HepG2 (cell line): ENCODE data around the gene CCDC57. TPM values are rescaled to one million over a fixed set of nuclear protein-coding genes. Genes with fewer than 3 reads are reported as not detected.

Experiments used
- ATAC-seq: fragments of 200-7000 bp; cut with Tn5 transposase; 3 replicates; pipeline ENCODE4 v1.9.1; 2020; ENCODE audit warnings: mild to moderate bottlenecking, moderate library complexity
- BruUV-seq: library from RNA; stranded (reverse); fragments of 400-500 nt; replicated peaks from 2 replicates; lab custom pipeline; 2021; lab: Mats Ljungman, UMichigan
- CTCF ChIA-PET: fragments of 300-600 bp; formaldehyde crosslinking; extraction: SDS; loops from one replicate; lab custom pipeline; 2021; ENCODE audit warnings: low total read pairs, inconsistent platforms, low intra/inter-chr PET ratio; lab: Yijun Ruan, JAX
- POLR2A ChIA-PET: fragments of 350-600 bp; sonication (Branson Sonifier 250); formaldehyde crosslinking; loops from one replicate; lab custom pipeline; 2020; ENCODE audit warnings: antibody characterized with exemption, inconsistent platforms; lab: Yijun Ruan, JAX
- DNase-seq: peaks from one replicate; pipeline ENCODE4 v3.0.0-alpha.2; 2015; ENCODE audit warnings: low spot score
- FAIRE-seq: peaks from 3 replicates; lab custom pipeline; 2011; peaks lifted over from hg19 to GRCh38; lab: Jason Lieb, UNC
- H2AFZ ChIP-seq: one replicate; pipeline ENCODE4 v1.6.1; 2011; ENCODE audit warnings: low read length, inconsistent platforms
- H3K27ac ChIP-seq: fragments of 300-600 bp; 3 replicates; pipeline ENCODE4 v1.8.0; 2011; ENCODE audit warnings: mixed run types, mild to moderate bottlenecking, mixed read lengths, low read length, inconsistent platforms; ENCODE audit not compliant: insufficient read depth; ENCODE audit errors: extremely low read length
- H3K27me3 ChIP-seq, 2 experiments: fragments of 200-600 bp in 1 of 2; 2 replicates in 1 of 2; 3 replicates in 1 of 2; pipeline versions ENCODE4 v1.6.0 to v1.8.0; 2011; ENCODE audit warnings: low read length in 2 of 2, mild to moderate bottlenecking in 2 of 2, moderate library complexity in 2 of 2, inconsistent platforms in 1 of 2; ENCODE audit not compliant: insufficient read depth in 2 of 2, control insufficient read depth in 1 of 2
- H3K36me3 ChIP-seq, 2 experiments: fragments of 200-600 bp in 1 of 2; replicated peaks in 1 of 2; 2 replicates in 1 of 2; 3 replicates in 1 of 2; pipeline versions ENCODE4 v1.5.1 to v1.8.0; 2011; ENCODE audit warnings: low read length in 2 of 2, inconsistent platforms in 1 of 2; ENCODE audit not compliant: insufficient read depth in 2 of 2, control insufficient read depth in 1 of 2
- H3K4me1 ChIP-seq: 2 replicates; pipeline ENCODE4 v1.5.1; 2012; ENCODE audit warnings: low read length, inconsistent platforms; ENCODE audit not compliant: insufficient read depth
- H3K4me2 ChIP-seq: 2 replicates; pipeline ENCODE4 v1.6.0; 2011; ENCODE audit warnings: low read depth, low read length, inconsistent platforms
- H3K4me3 ChIP-seq, 3 experiments: fragments of 200-600 bp in 1 of 3; sonication (generic), shearing (Covaris generic) in 1 of 3; replicated peaks in 1 of 3; 2 replicates each; pipeline ENCODE4 v1.5.1; 2011 to 2016; ENCODE audit warnings: low read length in 3 of 3, inconsistent platforms in 2 of 3, low read depth in 2 of 3, mild to moderate bottlenecking in 2 of 3, control low read depth in 1 of 3, mixed read lengths in 1 of 3; ENCODE audit not compliant: insufficient read depth in 1 of 3
- H3K79me2 ChIP-seq: one replicate; pipeline ENCODE4 v1.6.1; 2011; ENCODE audit warnings: low read length, inconsistent platforms; ENCODE audit not compliant: insufficient read depth
- H3K9ac ChIP-seq: 2 replicates; pipeline ENCODE4 v1.6.0; 2011; ENCODE audit warnings: mild to moderate bottlenecking, low read depth, low read length, inconsistent platforms; ENCODE audit not compliant: insufficient read depth
- H3K9me3 ChIP-seq: 2 replicates; pipeline ENCODE4 v1.5.1; 2012; ENCODE audit warnings: mild to moderate bottlenecking, low read length
- H4K20me1 ChIP-seq: 2 replicates; pipeline ENCODE4 v1.6.0; 2011; ENCODE audit warnings: inconsistent platforms, mild to moderate bottlenecking, low read length, moderate library complexity; ENCODE audit not compliant: insufficient read depth
- ATAD3A ChIP-seq: sonication (generic); formaldehyde crosslinking; IDR thresholded peaks from 2 replicates; pipeline ENCODE4 v1.4.0; 2020; ENCODE audit warnings: missing genetic modification reagents
- CBX1 ChIP-seq: IDR thresholded peaks from one replicate; pipeline ENCODE4 v1.6.1; 2016; ENCODE audit warnings: antibody characterized with exemption, low read depth
- CCAR2 ChIP-seq: fragments of 200-400 bp; formaldehyde crosslinking; optimal IDR thresholded peaks from 2 replicates; pipeline ENCODE3; 2018; ENCODE audit warnings: low read depth, mild to moderate bottlenecking, low read length, moderate library complexity
- CENPT ChIP-seq: sonication (generic); formaldehyde crosslinking; IDR thresholded peaks from 2 replicates; pipeline ENCODE4 v1.8.0; 2022; ENCODE audit warnings: low read depth, mild to moderate bottlenecking, moderate library complexity, missing genetic modification reagents
- ETV5 ChIP-seq: IDR thresholded peaks from 2 replicates; pipeline ENCODE4 v1.6.1; 2018; ENCODE audit warnings: missing biosample characterization, missing genetic modification reagents, inconsistent platforms, borderline replicate concordance
- KDM3A ChIP-seq: IDR thresholded peaks from 2 replicates; pipeline ENCODE4 v1.6.1; 2018; ENCODE audit warnings: low read depth, missing compliant biosample characterization
- NR1H2 ChIP-seq: sonication (generic); formaldehyde crosslinking; IDR thresholded peaks from 2 replicates; pipeline ENCODE4 v1.8.1; 2022; ENCODE audit warnings: low read depth, missing genetic modification reagents, borderline replicate concordance
- PPARG ChIP-seq: conservative IDR thresholded peaks from 2 replicates; pipeline ENCODE4 v1.6.1; 2016; ENCODE audit warnings: missing biosample characterization, missing genetic modification reagents
- RNF2 ChIP-seq: fragments of 450-650 bp; conservative IDR thresholded peaks from 2 replicates; pipeline ENCODE4 v1.6.1; 2016; ENCODE audit warnings: low read depth
- SMYD3 ChIP-seq: sonication (generic); formaldehyde crosslinking; IDR thresholded peaks from 2 replicates; pipeline ENCODE4 v1.8.1; 2023; ENCODE audit warnings: mild to moderate bottlenecking, missing genetic modification reagents
- TARDBP ChIP-seq: sonication (generic); formaldehyde crosslinking; IDR thresholded peaks from 2 replicates; pipeline ENCODE4 v1.8.0; 2022; ENCODE audit warnings: mild to moderate bottlenecking, missing genetic modification reagents
- TCF7L2 ChIP-seq: IDR thresholded peaks from 2 replicates; pipeline ENCODE4 v1.6.1; 2011; ENCODE audit warnings: mild to moderate bottlenecking, low read depth, low read length, moderate library complexity
- TMF1 ChIP-seq: sonication (generic); formaldehyde crosslinking; IDR thresholded peaks from 2 replicates; pipeline ENCODE4 v1.8.1; 2022; ENCODE audit warnings: low read depth, missing genetic modification reagents
- ZMAT3 ChIP-seq: sonication (generic); formaldehyde crosslinking; conservative IDR thresholded peaks from 2 replicates; pipeline ENCODE4 v1.7.0; 2021; ENCODE audit warnings: missing genetic modification reagents
- ZNF317 ChIP-seq: sonication (generic); formaldehyde crosslinking; IDR thresholded peaks from 2 replicates; pipeline ENCODE4 v1.5.0; 2020; ENCODE audit warnings: mild to moderate bottlenecking, missing genetic modification reagents
- ZNF432 ChIP-seq: sonication (generic); formaldehyde crosslinking; IDR thresholded peaks from 2 replicates; pipeline ENCODE4 v1.5.0; 2020; ENCODE audit warnings: missing genetic modification reagents, mild to moderate bottlenecking, borderline replicate concordance
- WGBS: methylation state at CpG from one replicate; pipeline ENCODE4 v1.1.6; 2017; ENCODE audit warnings: low lambda C conversion rate; 5-methylcytosine and 5-hydroxymethylcytosine counted together
- in situ Hi-C: cut with HindIII; loops from 2 replicates; pipeline ENCODE4 v1.10.0; 2017; ENCODE audit warnings: low pct_unique_long_range_greater_than_20kb; ENCODE audit not compliant: extremely low pct_ligation_motif_present
- intact Hi-C: fragments of 100-400 bp; cut with micrococcal nuclease; formaldehyde crosslinking; loops from one replicate; pipeline ENCODE4 v1.10.0; 2022; ENCODE audit not compliant: unreplicated experiment
- polyA plus RNA-seq, 8 experiments: library from polyadenylated mRNA; depleted of rRNA in 3 of 8; stranded (reverse) in 7 of 8; unstranded in 1 of 8; fragments of >200 nt; fragmentation: Illumina TruSeq in 4 of 8; extraction: Trizol in 4 of 8; gene quantifications; 2 replicates each; pipeline versions ENCODE4 v1.2.1 to v1.2.3, GENCODE V29; 2011 to 2016; ENCODE audit warnings: low read depth in 4 of 8, missing spikeins in 1 of 8, mixed read lengths in 1 of 8; ENCODE audit not compliant: insufficient read depth in 1 of 8
- total RNA-seq, 5 experiments: library from RNA; depleted of rRNA; stranded (reverse); fragments of >200 nt; fragmentation: Illumina TruSeq; extraction: Trizol; gene quantifications; 2 replicates each; pipeline ENCODE4 v1.2.3, GENCODE V29; 2016; ENCODE audit warnings: low read depth in 1 of 5
- TF ChIP-seq, protein P1 (sequence below): IDR thresholded peaks from 2 replicates; pipeline ENCODE4 v1.6.1; 2016
- TF ChIP-seq, protein P2 (sequence below): sonication (generic); formaldehyde crosslinking; IDR thresholded peaks from 2 replicates; pipeline ENCODE4 v1.4.0; 2020; ENCODE audit warnings: mild to moderate bottlenecking, missing genetic modification reagents, borderline replicate concordance

The CCDC57 gene
- total and polyA plus RNA-seq, 2 of the 13 experiments (the other 11 are each of a cell fraction or from before 2014, with no cell fraction given) = 59.3 to 59.9 TPM

DNA sequence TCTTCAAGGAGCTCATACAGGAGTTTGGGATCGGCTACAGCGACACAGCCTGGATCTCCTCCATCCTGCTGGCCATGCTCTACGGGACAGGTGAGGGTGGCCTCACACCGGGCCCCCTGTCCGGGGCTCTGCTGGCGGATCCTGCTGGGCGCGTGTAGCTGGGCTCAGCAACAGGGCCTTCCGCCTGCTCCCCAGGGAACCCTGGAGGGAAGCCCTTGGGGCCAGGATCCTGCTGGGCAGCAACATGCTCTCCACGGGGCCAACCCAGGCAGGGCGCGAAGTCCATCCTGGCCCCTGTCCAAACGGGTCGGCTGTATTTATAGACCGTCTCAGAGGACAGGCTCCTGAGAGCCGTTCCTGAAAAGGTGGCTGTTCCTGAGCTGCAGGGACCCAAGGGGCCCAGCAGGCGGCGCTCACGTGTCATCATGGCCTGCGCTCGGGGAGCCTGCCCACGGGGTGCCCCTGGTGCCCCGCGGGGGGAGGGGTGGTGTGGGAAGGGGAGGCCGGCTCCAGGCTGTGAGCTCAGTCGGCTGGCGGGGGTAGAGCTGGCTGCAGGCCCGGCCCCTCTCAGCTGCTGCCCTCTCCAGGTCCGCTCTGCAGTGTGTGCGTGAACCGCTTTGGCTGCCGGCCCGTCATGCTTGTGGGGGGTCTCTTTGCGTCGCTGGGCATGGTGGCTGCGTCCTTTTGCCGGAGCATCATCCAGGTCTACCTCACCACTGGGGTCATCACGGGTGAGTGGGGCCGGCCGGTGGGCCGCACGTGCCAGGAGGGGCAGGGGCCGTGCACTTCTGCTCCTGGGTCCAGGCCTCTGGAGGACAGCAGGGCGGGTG is 23.7 kb upstream of the CCDC57 start:
- BruUV-seq = no TSS peak
- Histone ChIP-seq H3K4me3 (peak overlapping the region in 1 of 3 experiments; percentile 27; a peak in 1 of 6 replicates), H3K36me3 (peaks cover 35 to 44% of the 10 kb centered on the region in 2 experiments), H3K79me2 (peaks cover 55% of the 10 kb centered on the region), H3K4me1 (peaks cover 94% of the 10 kb centered on the region), H3K27me3 (no peaks in the 10 kb centered on the region; a peak in 1 of 5 replicates), H3K9me3 (no peaks in the 10 kb centered on the region), H2AFZ (no peak overlapping the region), H3K9ac (peak overlapping the region; percentile 16; the same call in 1 of the 2 replicates), H3K4me2 (no peak overlapping the region; the same call in 1 of the 2 replicates), H3K27ac (peak overlapping the region; percentile 59), H4K20me1 (peaks cover 100% of the 10 kb centered on the region)
- in situ Hi-C loops = no loop called here
- ChIA-PET CTCF (interaction anchor here (0.7 to 1.2 kb wide), 4 partner anchors 30 to 85 kb away, joined by 3 to 7 read pairs (median 3); no protein-coding TSS in a partner anchor), POLR2A (interaction anchor here (0.7 to 2.6 kb wide), 22 partner anchors 8 to 245 kb away, joined by 3 to 23 read pairs (median 5); partner anchors contain the start of genes CCDC57 and CD7)
- FAIRE-seq = peak; percentile 93
- 66% methylated on average over 34 of the region's 44 CpGs for WGBS
- intact Hi-C loops = loop anchor here (2.0 to 10.0 kb wide), 2 partner anchors 30 to 132 kb away; no protein-coding TSS in a partner anchor
- ATAC-seq = peak; percentile 52
- DNase-seq = peak; percentile 92
- TF ChIP-seq NR1H2 (CRISPR knock-in tag) (no peak; the same call in 1 of the 2 replicates), CCAR2 (peak; percentile 39), ETV5 (CRISPR knock-in tag) (peak; percentile 37; the same call in 1 of the 2 replicates), ZNF432 (CRISPR knock-in tag) (no peak), PPARG (peak; percentile 82), ATAD3A (CRISPR knock-in tag) (no peak), TARDBP (peak; percentile 96), CBX1 (no peak), SMYD3 (CRISPR knock-in tag) (peak; percentile 96), ZMAT3 (CRISPR knock-in tag) (peak; percentile 99), RNF2 (peak; percentile 92), TCF7L2 (no peak), CENPT (CRISPR knock-in tag) (peak; percentile 90), ZNF317 (CRISPR knock-in tag) (peak; percentile 85; the same call in 1 of the 2 replicates), TMF1 (CRISPR knock-in tag) (peak; percentile 98), KDM3A (CRISPR knock-in tag) (peak; percentile 94)
- TF ChIP-seq, protein P1, sequence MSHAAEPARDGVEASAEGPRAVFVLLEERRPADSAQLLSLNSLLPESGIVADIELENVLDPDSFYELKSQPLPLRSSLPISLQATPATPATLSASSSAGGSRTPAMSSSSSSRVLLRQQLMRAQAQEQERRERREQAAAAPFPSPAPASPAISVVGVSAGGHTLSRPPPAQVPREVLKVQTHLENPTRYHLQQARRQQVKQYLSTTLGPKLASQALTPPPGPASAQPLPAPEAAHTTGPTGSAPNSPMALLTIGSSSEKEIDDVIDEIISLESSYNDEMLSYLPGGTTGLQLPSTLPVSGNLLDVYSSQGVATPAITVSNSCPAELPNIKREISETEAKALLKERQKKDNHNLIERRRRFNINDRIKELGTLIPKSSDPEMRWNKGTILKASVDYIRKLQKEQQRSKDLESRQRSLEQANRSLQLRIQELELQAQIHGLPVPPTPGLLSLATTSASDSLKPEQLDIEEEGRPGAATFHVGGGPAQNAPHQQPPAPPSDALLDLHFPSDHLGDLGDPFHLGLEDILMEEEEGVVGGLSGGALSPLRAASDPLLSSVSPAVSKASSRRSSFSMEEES (CRISPR knock-in tag) = peak; percentile 90
- TF ChIP-seq, protein P2, sequence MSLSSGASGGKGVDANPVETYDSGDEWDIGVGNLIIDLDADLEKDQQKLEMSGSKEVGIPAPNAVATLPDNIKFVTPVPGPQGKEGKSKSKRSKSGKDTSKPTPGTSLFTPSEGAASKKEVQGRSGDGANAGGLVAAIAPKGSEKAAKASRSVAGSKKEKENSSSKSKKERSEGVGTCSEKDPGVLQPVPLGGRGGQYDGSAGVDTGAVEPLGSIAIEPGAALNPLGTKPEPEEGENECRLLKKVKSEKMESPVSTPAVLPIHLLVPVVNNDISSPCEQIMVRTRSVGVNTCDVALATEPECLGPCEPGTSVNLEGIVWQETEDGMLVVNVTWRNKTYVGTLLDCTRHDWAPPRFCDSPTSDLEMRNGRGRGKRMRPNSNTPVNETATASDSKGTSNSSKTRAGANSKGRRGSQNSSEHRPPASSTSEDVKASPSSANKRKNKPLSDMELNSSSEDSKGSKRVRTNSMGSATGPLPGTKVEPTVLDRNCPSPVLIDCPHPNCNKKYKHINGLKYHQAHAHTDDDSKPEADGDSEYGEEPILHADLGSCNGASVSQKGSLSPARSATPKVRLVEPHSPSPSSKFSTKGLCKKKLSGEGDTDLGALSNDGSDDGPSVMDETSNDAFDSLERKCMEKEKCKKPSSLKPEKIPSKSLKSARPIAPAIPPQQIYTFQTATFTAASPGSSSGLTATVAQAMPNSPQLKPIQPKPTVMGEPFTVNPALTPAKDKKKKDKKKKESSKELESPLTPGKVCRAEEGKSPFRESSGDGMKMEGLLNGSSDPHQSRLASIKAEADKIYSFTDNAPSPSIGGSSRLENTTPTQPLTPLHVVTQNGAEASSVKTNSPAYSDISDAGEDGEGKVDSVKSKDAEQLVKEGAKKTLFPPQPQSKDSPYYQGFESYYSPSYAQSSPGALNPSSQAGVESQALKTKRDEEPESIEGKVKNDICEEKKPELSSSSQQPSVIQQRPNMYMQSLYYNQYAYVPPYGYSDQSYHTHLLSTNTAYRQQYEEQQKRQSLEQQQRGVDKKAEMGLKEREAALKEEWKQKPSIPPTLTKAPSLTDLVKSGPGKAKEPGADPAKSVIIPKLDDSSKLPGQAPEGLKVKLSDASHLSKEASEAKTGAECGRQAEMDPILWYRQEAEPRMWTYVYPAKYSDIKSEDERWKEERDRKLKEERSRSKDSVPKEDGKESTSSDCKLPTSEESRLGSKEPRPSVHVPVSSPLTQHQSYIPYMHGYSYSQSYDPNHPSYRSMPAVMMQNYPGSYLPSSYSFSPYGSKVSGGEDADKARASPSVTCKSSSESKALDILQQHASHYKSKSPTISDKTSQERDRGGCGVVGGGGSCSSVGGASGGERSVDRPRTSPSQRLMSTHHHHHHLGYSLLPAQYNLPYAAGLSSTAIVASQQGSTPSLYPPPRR (CRISPR knock-in tag) = peak; percentile 92
